K562 (cell line): Measurements from ENCODE around the gene TDRD6. TPM values are rescaled to one million over a fixed set of nuclear protein-coding genes. Genes with fewer than 3 reads are reported as not detected.

Source experiments
- ATF2 ChIP-seq: sonication (generic); formaldehyde crosslinking; IDR thresholded peaks from 2 replicates; pipeline ENCODE4 v1.8.1; 2022; ENCODE audit warnings: missing genetic modification reagents
- EHMT2 ChIP-seq: fragments of 450-650 bp; IDR thresholded peaks from 2 replicates; pipeline ENCODE4 v1.6.1; 2018; ENCODE audit warnings: antibody characterized with exemption
- ESRRA ChIP-seq: fragments of 450-650 bp; IDR thresholded peaks from 2 replicates; pipeline ENCODE4 v1.6.1; 2014; ENCODE audit warnings: low read depth, mild to moderate bottlenecking, moderate library complexity, borderline replicate concordance
- ESRRB ChIP-seq: fragments of 250-450 bp; sonication (Bioruptor Pico); IDR thresholded peaks from 2 replicates; pipeline ENCODE4 v1.5.0; 2020; ENCODE audit warnings: mild to moderate bottlenecking, moderate library complexity, borderline replicate concordance
- RBM22 ChIP-seq: fragments of 200-400 bp; formaldehyde crosslinking; IDR thresholded peaks from 2 replicates; pipeline ENCODE4 v1.6.1; 2018; ENCODE audit warnings: low read length, low read depth; ENCODE audit not compliant: poor library complexity, severe bottlenecking
- REST ChIP-seq, 2 experiments: fragments of 450-650 bp; formaldehyde crosslinking in 1 of 2; IDR thresholded peaks; 2 replicates each; pipeline versions ENCODE4 v1.4.0 to v1.6.1; 2014 to 2020; ENCODE audit warnings: mild to moderate bottlenecking in 2 of 2, borderline replicate concordance in 1 of 2, low read depth in 1 of 2
- SMARCC2 ChIP-seq: fragments of 450-650 bp; IDR thresholded peaks from 2 replicates; pipeline ENCODE4 v1.6.1; 2017; ENCODE audit warnings: antibody characterized with exemption, moderate library complexity, mild to moderate bottlenecking, low read depth
- TGIF2 ChIP-seq: sonication (generic); formaldehyde crosslinking; IDR thresholded peaks from 2 replicates; pipeline ENCODE4 v1.8.1; 2022; ENCODE audit warnings: mild to moderate bottlenecking, missing genetic modification reagents, moderate library complexity
- YBX1 ChIP-seq: fragments of 450-650 bp; IDR thresholded peaks from 2 replicates; pipeline ENCODE4 v1.7.1; 2016; ENCODE audit warnings: mild to moderate bottlenecking
- ZNF224 ChIP-seq: sonication (generic); formaldehyde crosslinking; IDR thresholded peaks from 2 replicates; pipeline ENCODE4 v1.8.0; 2022; ENCODE audit warnings: mild to moderate bottlenecking, missing genetic modification reagents
- ZNF277 ChIP-seq: fragments of 250-450 bp; sonication (Bioruptor Pico); IDR thresholded peaks from 2 replicates; pipeline ENCODE4 v1.8.0; 2022; ENCODE audit warnings: inconsistent platforms, mild to moderate bottlenecking, moderate library complexity, borderline replicate concordance
- ZNF282 ChIP-seq: sonication (generic); formaldehyde crosslinking; IDR thresholded peaks from 2 replicates; pipeline ENCODE4 v1.8.1; 2023; ENCODE audit warnings: missing genetic modification reagents
- ZNF778 ChIP-seq: fragments of 450-650 bp; formaldehyde crosslinking; IDR thresholded peaks from 2 replicates; pipeline ENCODE4 v1.4.0; 2020; ENCODE audit warnings: mild to moderate bottlenecking, moderate library complexity
- polyA plus RNA-seq, 8 experiments: library from polyadenylated mRNA; depleted of rRNA in 4 of 8; stranded (reverse) in 5 of 8; unstranded in 3 of 8; fragments of >200 nt; fragmentation: Nextera tagmentation in 2 of 8; fragmentation: Illumina TruSeq in 1 of 8; extraction: Ambion mirVana in 2 of 8; extraction: Trizol in 1 of 8; gene quantifications; 2 replicates each; pipeline versions ENCODE4 v1.2.1 to v1.2.3, GENCODE V29; 2011 to 2014; ENCODE audit warnings: inconsistent platforms in 1 of 8, missing spikeins in 1 of 8
- total RNA-seq, 7 experiments: library from RNA; depleted of rRNA in 6 of 7; stranded (reverse); fragments of >200 nt in 6 of 7; fragmentation: Illumina TruSeq in 2 of 7; extraction: Trizol in 2 of 7; gene quantifications; 2 replicates each; pipeline versions ENCODE4 v1.2.1 to v1.2.3, GENCODE V29; 2011 to 2021; ENCODE audit warnings: low replicate concordance in 1 of 7

TDRD6 gene
- total and polyA plus RNA-seq, 9 of the 15 experiments (the other 6 are each of a cell fraction or from before 2014, with no cell fraction given): under 0.01 to 0.53 (median 0.14) TPM; not detected in 1

- TF ChIP-seq ESRRB (no peak), ZNF277 (CRISPR knock-in tag) (no peak), ZNF282 (CRISPR knock-in tag) (0 out of 2 replicates have a peak, but pooled peaks have one; percentile 24), TGIF2 (no peak), SMARCC2 (no peak), ZNF778 (CRISPR knock-in tag) (no peak), REST (IDR thresholded peaks at IDR 0.05; ENCODE audit: borderline replicate concordance) (peak; percentile 84), REST (CRISPR knock-in tag; IDR thresholded peaks at IDR 0.05; ENCODE audit: low read depth) (no peak), ESRRA (no peak), EHMT2 (no peak), ATF2 (CRISPR knock-in tag) (no peak), RBM22 (peak; percentile 32), YBX1 (no peak), ZNF224 (CRISPR knock-in tag) (no peak)
These were observed 34.9 kb upstream of the TDRD6 start, which contains the start of the genes CYP39A1 and SLC25A27 (continued) for GRCh38 chr6:46652603-46653438.
